ENCODE data around the gene USP36.

The USP36 gene

GRCh38 chr17:78808163-78808562, 32.5 kb downstream of the USP36 start:
- no peak for DNase-seq

GRCh38 chr17:78806451-78806850, 34.2 kb downstream of the USP36 start:
- DNase-seq: no peak

GRCh38 chr17:78805301-78805700, 35.3 kb downstream of the USP36 start:
- no peak for DNase-seq

- DNase-seq: no peak
These were observed 35.8 kb downstream of the USP36 start for GRCh38 chr17:78804777-78805176.

- DNase-seq: no peak
These were observed 37.3 kb downstream of the USP36 start for GRCh38 chr17:78803186-78803845.

- no peak for DNase-seq
These were observed 38.2 kb downstream of the USP36 start for GRCh38 chr17:78802459-78802858.

- no peak for DNase-seq
These were observed 38.6 kb downstream of the USP36 start for GRCh38 chr17:78802008-78802407.

- no peak for DNase-seq
These were observed 40.3 kb downstream of the USP36 start for GRCh38 chr17:78800132-78800931.

GRCh38 chr17:78798695-78799559, 41.7 kb downstream of the USP36 start:
- peak; percentile 54 for DNase-seq

GRCh38 chr17:78797691-78798585, 42.7 kb downstream of the USP36 start:
- DNase-seq: no peak

- DNase-seq: no peak
These were observed 43.4 kb downstream of the USP36 start for GRCh38 chr17:78797213-78797612.

GRCh38 chr17:78796517-78796900, 44.1 kb downstream of the USP36 start:
- DNase-seq: no peak

- DNase-seq: no peak
These were observed 44.6 kb downstream of the USP36 start for GRCh38 chr17:78795861-78796516.

GRCh38 chr17:78794864-78795640, 45.6 kb downstream of the USP36 start:
- no peak for DNase-seq

GRCh38 chr17:78794399-78794798, 46.2 kb downstream of the USP36 start:
- DNase-seq: no peak

- DNase-seq: no peak
These were observed 46.6 kb downstream of the USP36 start for GRCh38 chr17:78793968-78794367.

- no peak for DNase-seq
These were observed 47.2 kb downstream of the USP36 start for GRCh38 chr17:78793415-78793814.

- DNase-seq: peak; percentile 42
These were observed 48.5 kb downstream of the USP36 start for GRCh38 chr17:78791840-78792709.

GRCh38 chr17:78790552-78790951, 50.1 kb downstream of the USP36 start:
- DNase-seq: peak; percentile 28

GRCh38 chr17:78789663-78790181, 50.9 kb downstream of the USP36 start:
- DNase-seq: no peak
